Stimulated activated CD8-positive, alpha-beta memory T cell treated with anti-CD3 and anti-CD28 coated beads, Interleukin-7, amount 100 ng/mL, for 1 hour (primary cell): ENCODE data around the gene PNPLA3.

ENCODE experiments used
- DNase-seq, 2 donors: peaks; one replicate each; pipeline ENCODE4 v3.0.0-alpha.2; 2020; ENCODE audit warnings: low read depth in 2 of 2

Gene PNPLA3, protein sequence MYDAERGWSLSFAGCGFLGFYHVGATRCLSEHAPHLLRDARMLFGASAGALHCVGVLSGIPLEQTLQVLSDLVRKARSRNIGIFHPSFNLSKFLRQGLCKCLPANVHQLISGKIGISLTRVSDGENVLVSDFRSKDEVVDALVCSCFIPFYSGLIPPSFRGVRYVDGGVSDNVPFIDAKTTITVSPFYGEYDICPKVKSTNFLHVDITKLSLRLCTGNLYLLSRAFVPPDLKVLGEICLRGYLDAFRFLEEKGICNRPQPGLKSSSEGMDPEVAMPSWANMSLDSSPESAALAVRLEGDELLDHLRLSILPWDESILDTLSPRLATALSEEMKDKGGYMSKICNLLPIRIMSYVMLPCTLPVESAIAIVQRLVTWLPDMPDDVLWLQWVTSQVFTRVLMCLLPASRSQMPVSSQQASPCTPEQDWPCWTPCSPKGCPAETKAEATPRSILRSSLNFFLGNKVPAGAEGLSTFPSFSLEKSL

DNA sequence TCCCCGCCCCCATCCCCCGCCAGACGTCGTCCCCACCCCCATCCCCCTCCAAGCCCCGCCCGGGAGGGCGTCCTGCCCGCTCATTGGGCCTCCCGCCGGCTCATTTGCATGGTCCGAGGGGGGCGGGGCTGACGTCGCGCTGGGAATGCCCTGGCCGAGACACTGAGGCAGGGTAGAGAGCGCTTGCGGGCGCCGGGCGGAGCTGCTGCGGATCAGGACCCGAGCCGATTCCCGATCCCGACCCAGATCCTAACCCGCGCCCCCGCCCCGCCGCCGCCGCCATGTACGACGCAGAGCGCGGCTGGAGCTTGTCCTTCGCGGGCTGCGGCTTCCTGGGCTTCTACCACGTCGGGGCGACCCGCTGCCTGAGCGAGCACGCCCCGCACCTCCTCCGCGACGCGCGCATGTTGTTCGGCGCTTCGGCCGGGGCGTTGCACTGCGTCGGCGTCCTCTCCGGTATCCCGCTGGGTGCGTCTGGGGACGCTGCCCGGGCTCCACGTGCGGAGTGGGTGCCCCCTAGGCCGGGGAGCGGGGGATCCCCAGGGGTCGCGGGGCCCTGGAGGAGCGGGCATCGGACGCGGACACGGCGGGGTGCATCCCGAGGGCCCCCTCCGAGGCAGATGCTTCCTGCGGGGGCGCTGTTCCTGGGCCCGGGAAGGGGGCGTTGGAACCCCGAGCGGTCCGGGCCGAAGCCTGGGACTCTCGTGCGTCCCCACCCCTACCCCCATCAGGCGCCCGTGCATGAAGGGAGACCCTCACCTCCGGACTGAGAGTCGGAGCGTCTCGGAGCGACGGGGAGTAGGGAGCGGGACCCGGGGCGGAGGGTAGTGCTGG, at the start of gene PNPLA3:
TSS of gene PNPLA3 (plus strand) at position 175 of the 834 bp plus-strand sequence. CDS start at position 282, 107 bp downstream.
- DNase-seq = peak; percentile 47 to 66

DNA sequence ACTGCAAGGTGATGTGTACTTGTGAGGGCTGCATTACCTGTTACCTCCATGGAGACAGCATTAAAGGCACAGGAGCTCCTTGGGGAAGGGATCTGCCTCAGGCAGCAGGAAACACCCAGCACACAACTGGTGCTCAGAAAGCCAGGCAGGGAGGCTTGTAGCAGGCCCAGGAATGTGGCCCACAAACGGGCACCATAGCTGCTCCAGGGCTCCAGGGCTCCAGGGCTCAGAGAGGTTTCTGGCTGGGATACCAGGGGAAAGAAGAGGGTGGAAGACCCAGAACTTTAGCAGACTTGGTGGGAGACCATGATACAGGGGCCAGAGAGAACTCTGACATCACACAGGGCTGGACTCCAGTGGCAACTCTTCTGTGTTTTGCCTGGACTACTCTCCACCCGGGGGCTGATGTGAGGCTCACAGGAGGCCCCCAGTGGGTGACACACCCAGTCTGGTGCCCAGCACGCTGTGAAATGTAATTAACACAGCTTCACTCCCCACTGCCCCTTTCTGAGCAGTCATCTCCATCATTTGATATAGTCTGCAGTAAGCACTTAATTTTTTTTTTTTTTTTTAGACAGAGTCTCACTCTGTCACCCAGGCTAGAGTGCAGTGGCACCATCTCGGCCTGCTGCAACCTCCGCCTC, 46.6 kb upstream of the PNPLA3 start:
- DNase-seq = no peak

DNA sequence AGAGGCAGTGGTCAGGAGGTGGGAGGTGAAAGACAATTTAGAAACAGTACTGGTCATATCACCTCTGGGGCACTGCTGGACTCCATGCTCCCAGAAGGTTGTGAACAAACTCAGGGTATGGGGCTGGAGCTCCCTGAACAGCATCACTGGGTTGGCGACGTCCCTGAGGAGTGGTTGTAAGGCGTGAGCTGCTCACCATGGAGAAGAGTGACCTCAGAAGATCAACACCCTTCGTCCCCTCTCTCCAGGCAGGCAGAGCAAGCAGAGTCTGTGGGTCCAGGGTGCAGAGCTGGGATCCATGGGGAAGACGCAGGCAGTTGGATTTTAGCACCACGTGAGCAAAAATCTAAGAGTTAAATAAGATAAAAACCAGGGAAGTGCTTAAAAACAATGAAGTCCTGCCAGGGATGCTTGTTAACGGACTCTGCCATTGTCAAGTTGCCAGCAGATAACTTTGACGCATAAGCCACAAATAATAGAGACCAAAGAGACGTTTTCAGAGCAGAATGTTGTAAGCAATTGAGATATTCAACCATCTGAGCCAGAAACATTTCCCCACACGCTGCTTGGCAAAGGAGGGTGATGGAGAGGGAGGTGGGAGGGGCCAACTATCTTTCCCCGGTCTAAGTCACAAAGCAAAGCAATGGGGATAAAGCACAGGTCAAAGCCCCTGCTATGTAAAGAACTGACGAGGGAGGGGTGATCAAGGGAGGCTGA, 45.4 kb upstream of the PNPLA3 start:
- DNase-seq = no peak

DNA sequence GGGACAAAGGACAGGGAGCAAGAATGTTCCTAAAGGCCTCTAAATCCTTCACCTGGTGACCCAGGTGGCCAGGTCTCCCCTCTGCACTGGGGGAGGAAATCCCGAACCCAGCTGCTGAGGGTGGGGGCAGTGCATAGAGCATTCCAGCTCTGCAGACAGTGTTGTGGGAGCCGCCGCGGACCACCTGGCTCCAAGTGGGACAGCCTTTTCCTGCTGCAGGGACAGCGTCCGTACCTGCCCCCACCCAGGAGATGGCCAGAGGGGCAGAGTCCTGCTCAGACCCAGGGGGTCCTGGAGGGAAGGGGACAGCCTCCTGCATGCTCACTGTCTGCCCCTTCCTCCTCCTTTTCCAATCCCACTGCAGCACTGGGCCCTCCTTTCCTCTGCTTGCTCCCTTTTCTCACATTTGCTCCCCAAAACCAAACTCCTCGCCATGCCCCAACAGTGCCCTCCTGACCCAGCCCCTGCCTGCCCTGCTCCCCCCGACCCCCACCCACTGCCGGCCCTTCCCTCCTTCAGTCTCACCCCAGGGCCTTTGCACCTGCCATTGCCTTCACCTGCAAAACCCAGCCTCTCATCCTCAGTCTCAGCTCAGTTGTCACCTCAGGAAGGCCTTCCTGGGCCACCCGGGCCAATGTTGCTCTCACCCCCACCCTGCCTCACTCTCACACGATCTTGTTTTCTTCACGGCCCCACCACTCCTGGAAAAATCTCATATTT, 44.6 kb upstream of the PNPLA3 start:
- DNase-seq = no peak

DNA sequence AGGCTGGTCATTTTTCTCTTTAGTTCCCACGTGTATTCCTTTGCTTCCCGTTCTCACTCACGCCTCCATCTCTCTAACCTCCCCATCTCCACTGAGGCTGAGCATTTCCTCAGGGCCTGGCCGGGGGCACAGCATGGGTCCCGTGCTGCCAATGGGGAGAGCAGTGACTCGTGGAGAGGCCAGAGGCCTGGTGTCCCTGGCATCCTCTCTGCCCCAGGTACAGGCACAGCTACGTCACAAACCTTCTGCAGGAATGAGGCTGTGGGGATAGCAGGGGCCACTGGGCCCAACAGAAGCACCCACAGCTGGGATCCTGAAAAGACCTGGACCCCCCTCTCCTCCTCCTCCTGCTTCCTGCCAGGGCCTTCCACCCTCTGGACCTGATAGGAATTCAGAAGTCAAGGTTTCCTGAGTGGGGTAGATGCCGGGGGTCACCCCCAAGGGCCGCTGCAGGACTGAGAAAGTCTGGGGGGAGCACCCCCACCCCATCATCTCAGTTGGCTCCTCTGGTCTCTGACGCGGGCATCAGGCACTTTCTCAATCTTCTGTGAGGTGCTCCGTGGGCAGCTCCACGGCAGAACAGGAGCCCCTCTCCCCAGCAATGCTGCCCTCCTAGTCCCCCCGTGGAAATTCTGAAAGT, 43.6 kb upstream of the PNPLA3 start:
- no peak for DNase-seq

DNA sequence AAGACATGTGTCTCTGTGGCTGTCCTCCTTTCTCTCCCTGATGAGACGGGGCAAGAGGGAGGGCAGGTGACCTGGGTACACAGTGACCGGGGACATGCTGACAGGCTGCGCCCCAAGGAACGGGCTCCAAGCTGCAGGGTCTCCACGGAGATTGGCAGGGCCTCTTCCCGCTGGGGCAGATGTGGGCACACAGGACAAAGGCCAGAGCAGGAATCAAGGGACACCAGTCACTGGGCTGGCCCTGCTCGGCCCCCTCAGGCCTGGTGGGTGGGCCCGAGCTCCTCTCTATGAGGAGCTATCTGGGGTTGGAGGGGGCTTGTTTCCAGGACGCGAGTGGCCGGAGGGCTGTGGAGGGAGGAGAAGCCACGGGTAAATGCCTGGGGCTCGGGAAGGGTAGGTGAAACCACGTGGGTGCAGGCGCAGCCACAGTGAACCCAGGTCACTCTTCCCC, 43.0 kb upstream of the PNPLA3 start:
- DNase-seq = no peak

DNA sequence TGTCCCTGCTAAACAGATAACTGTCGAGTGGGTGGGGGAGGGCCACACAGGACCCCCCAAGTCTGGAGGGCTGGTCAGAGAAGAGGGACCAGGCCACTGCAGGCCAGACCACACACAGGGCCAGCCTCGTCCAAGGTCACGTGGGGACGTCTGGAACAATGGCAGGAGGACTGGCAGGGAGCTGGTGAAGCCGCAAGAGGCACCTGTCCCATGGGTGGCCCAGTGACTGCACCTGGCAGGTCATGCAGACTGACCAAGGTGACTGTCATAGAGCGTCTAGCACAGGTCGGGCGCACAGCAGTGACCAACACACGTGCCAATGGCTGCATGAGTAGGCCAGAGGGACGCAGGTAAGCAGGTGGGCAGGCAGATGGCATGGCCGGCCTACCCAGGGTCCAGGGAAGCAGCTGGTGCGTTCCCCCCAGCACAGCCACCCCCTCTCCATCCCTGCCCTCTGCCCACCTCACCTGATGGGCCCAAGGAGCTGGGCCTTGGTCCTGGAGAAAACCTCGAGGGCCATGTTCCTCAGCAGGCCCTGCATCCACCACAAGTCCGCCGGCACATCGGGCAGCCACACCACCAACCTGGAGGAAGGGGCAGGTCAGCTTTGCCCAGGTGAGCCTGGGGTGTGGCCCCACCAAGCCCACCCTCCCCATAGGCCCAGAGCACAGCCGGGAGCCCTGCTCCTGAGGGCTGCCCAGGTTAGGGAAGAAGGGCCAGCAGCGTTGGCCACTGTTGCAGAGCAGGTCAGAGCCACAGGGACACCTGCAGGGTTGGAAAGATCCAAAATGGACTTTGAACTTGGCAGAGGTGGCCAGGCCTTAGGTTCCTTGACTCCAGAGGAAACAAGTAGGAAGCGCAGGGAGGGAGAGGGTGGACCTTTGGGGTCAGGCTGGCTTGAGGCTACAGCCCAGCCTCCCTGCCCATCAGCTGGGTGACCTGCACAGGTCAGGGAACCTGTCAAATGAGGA, 42.2 kb upstream of the PNPLA3 start:
- DNase-seq = no peak

DNA sequence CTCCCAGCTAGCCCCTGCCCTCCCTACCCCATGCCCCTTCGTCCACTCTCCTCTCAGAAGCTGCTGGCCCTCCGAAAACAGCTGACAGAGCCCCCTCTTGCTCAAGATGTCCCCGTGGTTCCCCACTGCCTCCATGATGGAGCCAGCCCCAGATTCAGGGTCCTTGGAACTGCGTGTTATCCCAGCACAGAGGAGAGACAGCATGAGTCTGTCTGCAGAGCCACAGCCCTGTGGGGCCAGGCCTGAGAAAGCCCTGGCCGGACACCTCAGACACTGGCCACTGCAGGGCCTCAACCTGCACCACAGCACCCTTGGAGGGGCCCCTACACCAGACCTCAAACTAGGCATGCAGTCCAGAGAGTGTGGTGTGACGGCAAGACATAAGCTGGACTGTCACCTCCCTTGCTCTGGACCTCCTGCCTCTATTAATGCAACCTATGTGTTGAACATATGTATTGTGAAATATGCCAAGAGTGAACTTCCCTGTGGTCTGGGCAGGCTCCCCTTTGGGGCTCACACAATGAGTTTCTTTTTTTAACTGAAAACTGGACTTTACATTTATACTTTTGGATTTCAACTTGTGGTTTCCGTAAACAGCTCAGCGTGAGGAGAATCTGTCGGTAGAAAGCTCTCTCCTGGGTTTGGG, 41.4 kb upstream of the PNPLA3 start:
- no peak for DNase-seq

DNA sequence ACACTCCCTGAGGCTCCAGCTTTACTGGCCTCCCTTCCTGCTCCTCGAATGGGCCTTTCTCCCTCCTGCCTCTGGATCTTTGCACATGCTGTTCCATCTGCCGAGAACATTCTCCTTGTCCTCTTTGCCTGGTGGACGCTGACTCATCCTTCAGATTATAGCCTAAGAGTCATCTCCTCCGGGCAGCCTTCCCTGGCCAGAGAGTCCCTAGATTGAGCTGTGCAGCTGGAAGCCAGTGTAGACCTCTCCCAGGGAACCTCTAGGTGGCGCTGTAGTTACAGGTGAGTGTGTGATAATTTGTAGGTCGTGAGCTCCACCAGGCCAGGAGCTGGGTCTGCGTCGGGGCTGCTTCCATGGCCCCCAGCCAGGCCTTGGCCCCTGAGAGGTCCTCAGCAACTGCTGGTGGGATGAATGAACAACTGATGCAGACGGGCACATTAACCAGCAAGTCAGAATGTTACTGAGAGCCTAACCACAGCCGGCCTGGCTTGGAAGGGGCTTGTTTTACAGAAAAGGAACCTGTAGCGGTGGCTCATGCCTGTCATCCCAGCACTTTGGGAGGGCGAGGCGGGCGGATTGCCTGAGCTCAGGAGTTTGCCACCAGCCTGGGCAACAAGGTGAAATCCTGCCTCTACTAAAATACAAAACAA, 40.5 kb upstream of the PNPLA3 start:
- DNase-seq = peak in 1 of 2 donors; percentile 10

DNA sequence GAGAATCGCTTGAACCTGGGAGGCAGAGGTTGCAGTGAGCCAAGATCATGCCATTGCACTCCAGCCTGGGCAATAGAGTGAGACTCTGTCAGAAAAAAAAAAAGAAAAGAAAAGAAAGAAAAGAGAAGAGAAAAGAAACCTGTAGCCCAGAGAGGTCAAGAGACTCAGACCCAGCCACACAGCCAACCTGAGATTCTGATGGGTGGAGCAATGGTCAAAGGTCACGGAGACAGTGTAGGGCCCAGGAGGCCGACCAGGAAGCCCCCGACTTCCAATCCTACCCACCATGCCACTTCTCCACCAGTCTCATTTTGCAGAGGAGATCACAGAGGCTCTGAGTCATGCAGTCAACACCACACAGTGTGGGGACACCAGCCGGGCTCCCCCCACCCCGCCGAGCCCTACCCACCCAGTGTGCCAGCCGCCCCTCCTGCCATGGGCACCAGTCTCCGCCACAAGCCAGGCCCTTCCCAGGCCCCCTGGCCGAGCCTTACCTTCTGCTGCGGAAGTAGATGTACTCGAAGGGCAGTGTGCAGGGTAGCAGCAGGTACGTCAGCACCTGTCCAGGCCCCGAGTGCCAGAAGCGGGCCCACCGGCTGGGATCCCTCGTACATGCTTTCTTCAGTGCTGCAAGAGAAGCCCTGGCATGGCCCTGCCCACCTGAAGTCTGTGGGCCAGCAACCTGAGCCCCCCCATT, 39.7 kb upstream of the PNPLA3 start:
- DNase-seq = no peak

DNA sequence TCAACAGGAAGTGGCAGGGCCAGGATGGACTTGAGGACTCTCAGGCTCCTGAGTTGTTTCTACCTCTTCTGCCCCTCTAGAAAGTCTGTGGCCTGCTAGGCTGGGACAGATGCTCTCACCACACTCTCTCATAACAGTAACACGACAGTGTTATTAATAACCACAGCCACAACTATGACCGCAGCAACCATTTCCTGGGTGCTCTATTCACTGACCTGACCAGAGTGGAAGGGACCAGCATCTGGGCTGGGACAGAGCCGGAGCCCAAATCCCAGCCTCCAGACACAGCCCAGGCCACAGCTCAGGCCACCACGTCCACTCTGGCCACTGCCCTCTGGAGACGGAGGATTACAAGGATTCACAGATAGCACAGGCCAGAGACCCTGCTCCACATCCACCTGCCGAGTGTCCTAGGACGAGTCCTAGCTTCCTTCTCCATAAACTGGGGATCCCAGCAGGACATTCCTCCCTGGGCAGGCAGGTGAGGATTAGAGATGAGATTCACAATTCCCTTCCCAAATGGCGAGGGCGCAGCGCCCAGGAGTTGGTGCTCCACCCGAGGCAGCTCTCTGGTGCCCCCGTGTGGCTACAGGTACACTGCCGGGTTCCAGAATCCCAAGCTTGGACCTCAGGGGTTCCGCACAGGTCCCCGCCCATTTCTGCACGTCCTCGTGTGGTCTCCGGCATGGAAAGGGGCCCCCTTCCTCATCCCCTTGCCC, 38.8 kb upstream of the PNPLA3 start:
- peak in 1 of 2 donors; percentile 13 for DNase-seq

DNA sequence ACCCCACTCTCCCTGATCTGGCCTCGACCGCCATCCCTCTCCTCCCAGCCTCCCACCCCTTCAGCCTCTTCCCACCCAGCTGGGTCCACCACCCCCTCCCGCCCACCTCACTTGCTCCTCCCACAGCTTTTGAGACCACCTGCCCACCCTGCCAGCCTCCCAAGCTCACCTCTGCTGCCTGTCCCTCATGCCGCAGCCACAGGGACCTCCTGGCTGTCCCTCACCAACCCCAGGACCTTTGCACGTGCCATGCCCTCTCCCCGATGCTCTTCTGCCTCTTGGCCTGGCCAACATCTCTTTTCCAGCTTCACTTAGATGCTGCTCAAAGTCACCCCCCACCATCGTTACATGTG, 38.3 kb upstream of the PNPLA3 start:
- DNase-seq = no peak

DNA sequence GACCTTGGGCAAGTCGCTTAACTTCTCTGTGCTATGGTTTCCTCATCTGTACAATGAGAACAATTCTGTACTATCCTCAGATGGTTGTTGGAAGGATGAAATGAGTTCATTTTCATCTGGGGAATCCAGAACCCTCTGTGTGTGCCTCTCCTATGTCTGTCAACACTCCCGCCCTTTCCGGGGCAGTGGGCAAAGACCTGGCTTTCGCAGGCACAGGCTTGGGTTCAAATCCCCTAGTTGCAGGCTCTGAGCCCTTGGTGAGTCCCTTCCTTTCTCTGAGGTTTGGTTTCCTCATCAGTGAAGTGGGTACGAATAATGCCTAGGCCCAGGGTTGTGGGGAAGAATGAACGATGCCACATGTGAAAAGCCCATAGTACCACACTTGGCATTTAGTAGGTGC, 37.8 kb upstream of the PNPLA3 start:
- DNase-seq = no peak

DNA sequence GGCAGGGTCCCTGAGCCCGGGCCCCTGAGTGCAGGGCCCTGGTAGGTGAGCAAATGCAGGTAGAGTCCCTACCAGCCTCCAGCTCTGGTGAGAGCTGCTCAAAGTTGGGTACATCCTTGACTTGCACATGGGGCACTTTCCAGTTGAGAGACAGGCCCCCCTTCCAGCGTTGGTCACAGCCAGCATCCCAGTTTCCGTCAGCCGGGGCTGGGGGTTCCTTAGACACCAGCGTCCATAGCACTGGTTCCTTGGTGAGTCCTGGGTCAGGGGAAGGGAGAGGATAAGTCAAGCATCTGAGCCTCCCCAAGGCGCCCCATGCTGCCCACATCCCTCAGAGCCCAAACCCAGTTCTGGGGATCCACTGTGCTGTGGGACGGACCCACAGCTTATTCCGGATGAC, 37.4 kb upstream of the PNPLA3 start:
- DNase-seq = no peak

DNA sequence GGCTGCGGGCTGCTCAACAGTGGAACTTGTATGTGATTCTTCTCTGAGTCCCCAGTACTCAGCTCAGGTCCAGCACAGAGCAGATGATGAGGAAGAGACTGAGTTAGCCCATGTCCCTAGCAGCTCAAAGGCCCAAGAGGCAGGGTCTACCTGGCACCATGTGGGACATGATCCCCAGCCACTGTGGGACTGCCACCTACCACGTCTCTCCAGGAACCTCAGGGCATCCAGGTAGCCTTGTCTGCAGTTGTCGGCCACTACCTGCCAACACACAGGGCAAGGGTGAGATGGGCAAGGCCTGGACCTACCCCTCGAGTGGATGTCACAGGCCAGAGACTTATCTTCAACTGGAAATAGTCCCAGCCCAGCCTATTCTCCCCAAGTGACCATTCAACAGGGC, 36.2 kb upstream of the PNPLA3 start:
- DNase-seq = no peak

DNA sequence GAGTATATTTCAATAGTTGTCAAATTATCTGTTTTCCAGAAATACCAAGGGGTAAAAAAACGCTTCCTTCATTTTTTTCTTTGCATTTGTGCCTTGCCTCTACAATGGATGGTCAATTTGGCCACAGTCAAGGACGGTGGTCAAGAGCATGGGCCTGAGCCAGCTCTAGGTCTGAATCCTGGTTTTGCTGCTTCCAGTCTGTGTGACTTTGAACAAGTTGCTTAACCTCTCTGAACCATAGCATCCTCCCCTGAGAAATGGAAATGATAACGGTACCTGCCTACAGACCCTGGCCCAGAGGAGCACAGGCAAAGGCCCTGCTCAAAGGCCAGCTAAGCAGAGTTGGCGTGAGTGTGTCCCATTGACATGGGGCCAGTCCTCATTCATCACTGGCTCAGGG, 34.9 kb upstream of the PNPLA3 start:
- DNase-seq = no peak
